Measurements from ENCODE around the gene SUMO3.

GRCh38 chr21:44778499-44778911 is 39.4 kb downstream of the SUMO3 start:
- TF ChIP-seq CTCF (IDR thresholded peaks at IDR 0.05) (no peak), POLR2A (IDR thresholded peaks at IDR 0.05) (no peak)

All from testis (tissue), 2 donors.